HEK293T (cell line): ENCODE data around the gene ANXA9.

Source experiments
- BHLHE40 ChIP-seq: fragments of 450-650 bp; IDR thresholded peaks from 2 replicates; pipeline ENCODE4 v1.6.1; 2016; ENCODE audit warnings: mild to moderate bottlenecking, moderate library complexity, borderline replicate concordance
- ELF4 ChIP-seq: fragments of 450-650 bp; IDR thresholded peaks from 2 replicates; pipeline ENCODE4 v1.6.1; 2017; ENCODE audit warnings: antibody characterized with exemption
- FOXA1 ChIP-seq: fragments of 450-650 bp; IDR thresholded peaks from 2 replicates; pipeline ENCODE4 v1.6.1; 2016; ENCODE audit warnings: mild to moderate bottlenecking
- FOXK2 ChIP-seq: fragments of 450-650 bp; IDR thresholded peaks from 2 replicates; pipeline ENCODE4 v1.6.1; 2016; ENCODE audit warnings: mild to moderate bottlenecking
- FOXM1 ChIP-seq: fragments of 450-650 bp; IDR thresholded peaks from 2 replicates; pipeline ENCODE4 v1.6.1; 2017; ENCODE audit warnings: mild to moderate bottlenecking, borderline replicate concordance
- HDGF ChIP-seq: fragments of 450-650 bp; IDR thresholded peaks from 2 replicates; pipeline ENCODE4 v1.6.1; 2017; ENCODE audit warnings: antibody characterized with exemption, borderline replicate concordance
- NFRKB ChIP-seq: fragments of 450-650 bp; IDR thresholded peaks from 2 replicates; pipeline ENCODE4 v1.6.1; 2016; ENCODE audit warnings: mild to moderate bottlenecking, moderate library complexity
- SP1 ChIP-seq: fragments of 450-650 bp; IDR thresholded peaks from 2 replicates; pipeline ENCODE4 v1.6.1; 2017
- SUZ12 ChIP-seq: fragments of 450-650 bp; IDR thresholded peaks from 2 replicates; pipeline ENCODE4 v1.6.1; 2016; ENCODE audit warnings: mild to moderate bottlenecking
- TARDBP ChIP-seq: fragments of 450-650 bp; IDR thresholded peaks from 2 replicates; pipeline ENCODE4 v1.6.1; 2016

DNA sequence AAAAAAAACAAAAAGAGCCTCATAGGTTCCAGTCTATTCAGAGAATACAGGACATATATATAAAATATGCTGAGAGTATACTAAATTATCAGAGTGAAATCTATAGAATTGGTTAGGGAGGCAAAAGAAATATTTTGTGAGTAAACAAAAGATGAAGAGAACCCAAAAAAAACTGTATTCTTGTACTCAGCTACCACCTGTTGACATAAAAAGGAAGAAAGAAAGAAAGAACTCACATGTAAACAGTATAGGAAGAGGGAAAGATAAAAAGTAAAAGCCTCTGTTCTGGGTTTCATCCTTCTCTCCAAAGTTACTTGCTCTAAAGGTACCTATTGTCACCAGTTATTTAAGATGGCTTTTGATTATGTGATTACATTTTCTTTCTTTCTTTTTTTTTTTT, 44.4 kb downstream of the ANXA9 start:
- TF ChIP-seq SP1 (no peak), FOXM1 (no peak), ELF4 (no peak), HDGF (no peak), TARDBP (no peak), SUZ12 (no peak), FOXK2 (no peak), NFRKB (no peak), FOXA1 (no peak), BHLHE40 (no peak)
